Measurements from ENCODE around the gene DNAAF5.

The DNAAF5 gene

GRCh38 chr7:783556-784490 is 57.3 kb downstream of the DNAAF5 start:
- H3K4me3 ChIP-seq (ENCODE audit: low read depth, low read length): no peak overlapping the region
- TF ChIP-seq, protein P1, sequence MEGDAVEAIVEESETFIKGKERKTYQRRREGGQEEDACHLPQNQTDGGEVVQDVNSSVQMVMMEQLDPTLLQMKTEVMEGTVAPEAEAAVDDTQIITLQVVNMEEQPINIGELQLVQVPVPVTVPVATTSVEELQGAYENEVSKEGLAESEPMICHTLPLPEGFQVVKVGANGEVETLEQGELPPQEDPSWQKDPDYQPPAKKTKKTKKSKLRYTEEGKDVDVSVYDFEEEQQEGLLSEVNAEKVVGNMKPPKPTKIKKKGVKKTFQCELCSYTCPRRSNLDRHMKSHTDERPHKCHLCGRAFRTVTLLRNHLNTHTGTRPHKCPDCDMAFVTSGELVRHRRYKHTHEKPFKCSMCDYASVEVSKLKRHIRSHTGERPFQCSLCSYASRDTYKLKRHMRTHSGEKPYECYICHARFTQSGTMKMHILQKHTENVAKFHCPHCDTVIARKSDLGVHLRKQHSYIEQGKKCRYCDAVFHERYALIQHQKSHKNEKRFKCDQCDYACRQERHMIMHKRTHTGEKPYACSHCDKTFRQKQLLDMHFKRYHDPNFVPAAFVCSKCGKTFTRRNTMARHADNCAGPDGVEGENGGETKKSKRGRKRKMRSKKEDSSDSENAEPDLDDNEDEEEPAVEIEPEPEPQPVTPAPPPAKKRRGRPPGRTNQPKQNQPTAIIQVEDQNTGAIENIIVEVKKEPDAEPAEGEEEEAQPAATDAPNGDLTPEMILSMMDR (IDR thresholded peaks at IDR 0.05; ENCODE audit: low read depth, low read length, missing control alignments): no peak
- no peak for DNase-seq (ENCODE audit: low read depth)

DNA sequence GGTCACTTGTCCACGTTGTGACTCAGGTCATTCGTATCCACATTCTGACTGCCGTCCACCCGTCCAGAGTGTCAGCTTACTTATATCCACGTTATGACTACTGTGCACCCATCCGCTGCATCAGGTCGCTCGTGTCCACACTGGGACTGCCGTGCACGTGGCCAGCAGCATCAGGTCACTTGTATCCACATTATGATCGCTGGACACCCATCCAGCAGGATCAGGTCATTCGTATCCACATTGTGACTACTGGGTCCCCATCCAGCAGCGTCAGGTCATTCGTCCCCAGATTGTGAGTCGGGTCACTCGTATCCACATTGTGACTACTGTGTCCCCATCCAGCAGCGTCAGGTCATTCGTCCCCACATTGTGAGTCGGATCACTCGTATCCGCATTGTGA is 58.5 kb downstream of the DNAAF5 start:
- TF ChIP-seq, protein P1 (IDR thresholded peaks at IDR 0.05; ENCODE audit: low read depth, low read length, missing control alignments): no peak

DNA sequence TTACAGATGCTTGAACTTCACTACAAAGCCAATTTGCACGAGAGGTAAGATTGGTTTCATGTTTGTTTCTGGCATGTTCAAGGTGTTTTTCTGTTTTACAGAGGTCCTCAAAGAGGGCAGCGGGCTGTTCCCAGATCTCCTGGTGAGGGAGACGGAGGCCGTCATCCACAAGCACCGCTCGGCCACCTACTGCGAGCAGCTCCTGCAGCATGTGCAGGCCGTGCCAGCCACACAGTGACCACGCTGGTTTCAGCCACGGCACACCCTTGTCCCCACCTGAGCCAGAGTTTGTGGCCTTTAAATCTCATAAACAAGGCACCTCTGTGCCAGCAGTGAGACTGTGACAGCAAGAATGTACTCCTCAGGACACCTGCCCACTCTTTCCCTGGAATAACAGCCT is 58.9 kb downstream of the DNAAF5 start:
- DNase-seq (ENCODE audit: low read depth): no peak
- no peak overlapping the region for H3K4me3 ChIP-seq (ENCODE audit: low read depth, low read length)
- TF ChIP-seq, protein P1 (IDR thresholded peaks at IDR 0.05; ENCODE audit: low read depth, low read length, missing control alignments): no peak

More for the DNA sequence above, 58.5 kb downstream of the DNAAF5 start:
- no peak for DNase-seq (ENCODE audit: low read depth)
- H3K4me3 ChIP-seq (ENCODE audit: low read depth, low read length): no peak overlapping the region

GRCh38 chr7:786472-787255 is 60.2 kb downstream of the DNAAF5 start:
- H3K4me3 ChIP-seq (ENCODE audit: low read depth, low read length): no peak overlapping the region
- TF ChIP-seq, protein P1 (IDR thresholded peaks at IDR 0.05; ENCODE audit: low read depth, low read length, missing control alignments): peak; percentile 86
- no peak for DNase-seq (ENCODE audit: low read depth)

GRCh38 chr7:787332-788240 is 61.1 kb downstream of the DNAAF5 start:
- no peak overlapping the region for H3K4me3 ChIP-seq (ENCODE audit: low read depth, low read length)
- no peak for DNase-seq (ENCODE audit: low read depth)
- TF ChIP-seq, protein P1 (IDR thresholded peaks at IDR 0.05; ENCODE audit: low read depth, low read length, missing control alignments): no peak

- TF ChIP-seq, protein P1 (IDR thresholded peaks at IDR 0.05; ENCODE audit: low read depth, low read length, missing control alignments): no peak
- no peak overlapping the region for H3K4me3 ChIP-seq (ENCODE audit: low read depth, low read length)
- DNase-seq (ENCODE audit: low read depth): no peak
These were observed 65.0 kb downstream of the DNAAF5 start for GRCh38 chr7:791519-791918.
